ENCODE results near the gene GALNTL6.

GALNTL6 gene

GRCh38 chr4:173061160-173061559 lies 1248.0 kb downstream of the GALNTL6 start:
- H3K4me3 ChIP-seq (ENCODE audit: control insufficient read depth, low read depth, low read length) = no peak overlapping the region
- no peak for TF ChIP-seq CTCF (conservative IDR thresholded peaks at IDR 0.05; ENCODE audit: control insufficient read depth, insufficient read depth, low read depth, low read length)

GRCh38 chr4:173073939-173074500 lies 1260.8 kb downstream of the GALNTL6 start:
- DNase-seq (ENCODE audit: low read depth) = no peak
- no peak overlapping the region for H3K4me3 ChIP-seq (ENCODE audit: control insufficient read depth, low read depth, low read length)
- TF ChIP-seq CTCF (conservative IDR thresholded peaks at IDR 0.05; ENCODE audit: control insufficient read depth, insufficient read depth, low read depth, low read length) = no peak

More at GRCh38 chr4:173061160-173061559, 1248.0 kb downstream of the GALNTL6 start:
- DNase-seq (ENCODE audit: low read depth) = no peak

GRCh38 chr4:173074501-173074946 lies 1261.3 kb downstream of the GALNTL6 start:
- TF ChIP-seq CTCF (conservative IDR thresholded peaks at IDR 0.05; ENCODE audit: control insufficient read depth, insufficient read depth, low read depth, low read length) = no peak

GRCh38 chr4:173076903-173077634 lies 1263.9 kb downstream of the GALNTL6 start:
- DNase-seq (ENCODE audit: low read depth) = peak; percentile 65
- H3K4me3 ChIP-seq (ENCODE audit: control insufficient read depth, low read depth, low read length) = no peak overlapping the region
- no peak for TF ChIP-seq CTCF (conservative IDR thresholded peaks at IDR 0.05; ENCODE audit: control insufficient read depth, insufficient read depth, low read depth, low read length)

More at GRCh38 chr4:173074501-173074946, 1261.3 kb downstream of the GALNTL6 start:
- H3K4me3 ChIP-seq (ENCODE audit: control insufficient read depth, low read depth, low read length) = no peak overlapping the region
- DNase-seq (ENCODE audit: low read depth) = peak; percentile 94

GRCh38 chr4:173088144-173088543 lies 1274.9 kb downstream of the GALNTL6 start:
- no peak for TF ChIP-seq CTCF (conservative IDR thresholded peaks at IDR 0.05; ENCODE audit: control insufficient read depth, insufficient read depth, low read depth, low read length)
- no peak for DNase-seq (ENCODE audit: low read depth)
- no peak overlapping the region for H3K4me3 ChIP-seq (ENCODE audit: control insufficient read depth, low read depth, low read length)
